Colonic mucosa (tissue), 4 donors: Measurements from ENCODE around the gene HSPA12A. TPM values are rescaled to one million over a fixed set of nuclear protein-coding genes. Genes with fewer than 3 reads are reported as not detected.

Source experiments
- DNase-seq: peaks from one replicate; pipeline ENCODE4 v3.0.0-alpha.2; 2020
- H3K27ac ChIP-seq: fragments of 200-600 bp; one replicate; pipeline ENCODE4 v1.8.0; 2021
- H3K27me3 ChIP-seq: fragments of 200-600 bp; one replicate; pipeline ENCODE4 v1.8.0; 2021
- H3K36me3 ChIP-seq: fragments of 200-600 bp; one replicate; pipeline ENCODE4 v1.8.0; 2021
- H3K4me1 ChIP-seq: fragments of 200-600 bp; one replicate; pipeline ENCODE4 v1.8.0; 2021; ENCODE audit warnings: mild to moderate bottlenecking
- H3K4me3 ChIP-seq: fragments of 200-600 bp; one replicate; pipeline ENCODE4 v1.8.0; 2021
- H3K9ac ChIP-seq, 2 donors: one replicate each; pipeline ENCODE4 v1.7.0; 2013; ENCODE audit warnings: control low read depth in 2 of 2, low read depth in 2 of 2, low read length in 2 of 2
- H3K9me3 ChIP-seq: fragments of 200-600 bp; one replicate; pipeline ENCODE4 v1.8.0; 2021
- intact Hi-C: fragments of 100-400 bp; cut with DNase I; formaldehyde crosslinking; loops from one replicate; pipeline ENCODE4 v1.14.1; 2022
- total RNA-seq, 2 donors: library from RNA; stranded (reverse); fragmentation: NEBNext Ultra II Directional in 1 of 2; extraction: Animal tissue kit (Norgen Biotek cat#: 25700) in 1 of 2; gene quantifications; one replicate each; pipeline ENCODE4 v1.2.1, GENCODE V29; 2021
- TF ChIP-seq, protein P1 (sequence below): fragments of 200-600 bp; IDR thresholded peaks from one replicate; pipeline ENCODE4 v1.8.0; 2022; ENCODE audit warnings: antibody characterized with exemption, mild to moderate bottlenecking
- donor health status: healthy.
- donor health status: DM: no; HTN: no; CAD: no.
- donor health status: DM: no; HTN: no; CAD: no.

HSPA12A gene
- total RNA-seq, 2 donors from 2014 or later, result 6.2 to 7.0 TPM

GRCh38 chr10:116748041-116748440 lies 5.7 kb upstream of the HSPA12A start:
- intact Hi-C loops, result no loop called here
- TF ChIP-seq, protein P1, sequence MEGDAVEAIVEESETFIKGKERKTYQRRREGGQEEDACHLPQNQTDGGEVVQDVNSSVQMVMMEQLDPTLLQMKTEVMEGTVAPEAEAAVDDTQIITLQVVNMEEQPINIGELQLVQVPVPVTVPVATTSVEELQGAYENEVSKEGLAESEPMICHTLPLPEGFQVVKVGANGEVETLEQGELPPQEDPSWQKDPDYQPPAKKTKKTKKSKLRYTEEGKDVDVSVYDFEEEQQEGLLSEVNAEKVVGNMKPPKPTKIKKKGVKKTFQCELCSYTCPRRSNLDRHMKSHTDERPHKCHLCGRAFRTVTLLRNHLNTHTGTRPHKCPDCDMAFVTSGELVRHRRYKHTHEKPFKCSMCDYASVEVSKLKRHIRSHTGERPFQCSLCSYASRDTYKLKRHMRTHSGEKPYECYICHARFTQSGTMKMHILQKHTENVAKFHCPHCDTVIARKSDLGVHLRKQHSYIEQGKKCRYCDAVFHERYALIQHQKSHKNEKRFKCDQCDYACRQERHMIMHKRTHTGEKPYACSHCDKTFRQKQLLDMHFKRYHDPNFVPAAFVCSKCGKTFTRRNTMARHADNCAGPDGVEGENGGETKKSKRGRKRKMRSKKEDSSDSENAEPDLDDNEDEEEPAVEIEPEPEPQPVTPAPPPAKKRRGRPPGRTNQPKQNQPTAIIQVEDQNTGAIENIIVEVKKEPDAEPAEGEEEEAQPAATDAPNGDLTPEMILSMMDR, result no peak
- Histone ChIP-seq H3K4me3 (no peak overlapping the region), H3K4me1 (no peaks in the 10 kb centered on the region), H3K36me3 (no peaks in the 10 kb centered on the region), H3K27ac (no peak overlapping the region), H3K9ac (no peak overlapping the region), H3K27me3 (no peaks in the 10 kb centered on the region), H3K9me3 (no peaks in the 10 kb centered on the region)
- DNase-seq, result peak; percentile 38

- H3K27ac ChIP-seq, result no peak overlapping the region
- no peak for DNase-seq
- H3K4me1 ChIP-seq, result no peaks in the 10 kb centered on the region
- H3K9ac ChIP-seq, result no peak overlapping the region
- TF ChIP-seq, protein P1, result no peak
- H3K4me3 ChIP-seq, result no peak overlapping the region
- H3K36me3 ChIP-seq, result no peaks in the 10 kb centered on the region
- no peaks in the 10 kb centered on the region for H3K27me3 ChIP-seq
- H3K9me3 ChIP-seq, result no peaks in the 10 kb centered on the region
- intact Hi-C loops, result no loop called here
Observed at GRCh38 chr10:116747325-116747724, 5.0 kb upstream of the HSPA12A start.

GRCh38 chr10:116744885-116745284 lies 2.5 kb upstream of the HSPA12A start:
- no peak for DNase-seq
- Histone ChIP-seq H3K4me3 (no peak overlapping the region), H3K9ac (no peak overlapping the region), H3K9me3 (no peaks in the 10 kb centered on the region), H3K4me1 (no peaks in the 10 kb centered on the region), H3K27ac (no peak overlapping the region), H3K36me3 (no peaks in the 10 kb centered on the region), H3K27me3 (peaks cover 15% of the 10 kb centered on the region)
- intact Hi-C loops, result no loop called here
- TF ChIP-seq, protein P1, result no peak

DNA sequence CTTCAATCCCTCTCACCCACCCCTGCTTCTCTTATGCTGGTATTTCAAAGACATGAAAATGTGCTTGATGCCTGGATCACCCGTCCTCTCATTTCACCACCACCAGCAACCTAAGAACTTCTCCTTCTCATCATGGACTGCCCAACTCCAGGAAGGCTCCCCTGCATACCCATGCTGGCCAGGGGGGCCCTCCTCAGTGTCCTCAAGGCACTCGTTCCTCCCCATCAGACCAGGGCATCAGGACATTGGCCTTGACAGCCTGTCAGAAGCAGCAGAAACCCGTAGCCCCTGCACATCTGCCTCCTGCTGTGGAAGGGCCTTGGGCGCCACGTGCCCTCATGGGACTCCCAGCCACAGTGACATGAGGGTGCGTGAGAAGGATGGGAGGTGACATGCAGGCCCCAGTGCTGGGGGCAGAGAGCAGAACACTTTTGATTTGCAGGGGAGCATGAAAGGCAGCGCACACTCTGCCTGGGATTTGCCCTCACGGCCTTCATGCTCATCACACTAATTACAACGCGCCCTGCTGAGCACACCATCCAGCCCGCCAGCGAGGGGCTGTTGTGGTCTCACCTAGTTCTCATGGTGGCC lies 1.9 kb upstream of the HSPA12A start:
- no peak overlapping the region for H3K4me3 ChIP-seq
- no peaks in the 10 kb centered on the region for H3K9me3 ChIP-seq
- intact Hi-C loops, result no loop called here

GRCh38 chr10:116743266-116744064 lies 1.1 kb upstream of the HSPA12A start:
- intact Hi-C loops, result no loop called here
- TF ChIP-seq, protein P1, result no peak
- DNase-seq, result no peak
- Histone ChIP-seq H3K9me3 (no peaks in the 10 kb centered on the region), H3K36me3 (no peaks in the 10 kb centered on the region), H3K27ac (peak overlapping the region; percentile 83), H3K4me3 (peak overlapping the region; percentile 79), H3K27me3 (peaks cover 15% of the 10 kb centered on the region), H3K4me1 (no peaks in the 10 kb centered on the region), H3K9ac (peak overlapping the region; percentile 29 to 55)

More for the DNA sequence above, 1.9 kb upstream of the HSPA12A start:
- TF ChIP-seq, protein P1, result no peak
- H3K27me3 ChIP-seq, result peaks cover 15% of the 10 kb centered on the region
- H3K9ac ChIP-seq, result no peak overlapping the region
- H3K27ac ChIP-seq, result no peak overlapping the region
- no peaks in the 10 kb centered on the region for H3K36me3 ChIP-seq
- H3K4me1 ChIP-seq, result no peaks in the 10 kb centered on the region
- DNase-seq, result no peak
